Endothelial cell of umbilical vein (primary cell): ENCODE measurements around the gene SPAG16. TPM values are rescaled to one million over a fixed set of nuclear protein-coding genes. Genes with fewer than 3 reads are reported as not detected.

Experiments used
- BruUV-seq: library from RNA; stranded (reverse); fragments of 400-500 nt; replicated peaks from 2 replicates; lab custom pipeline; 2021; lab: Mats Ljungman, UMichigan
- CTCF ChIA-PET: fragments of 300-600, 350-600 bp; sonication (Branson Sonifier 250); formaldehyde crosslinking; loops from one replicate; lab custom pipeline; 2021; ENCODE audit warnings: antibody characterized with exemption, inconsistent platforms; lab: Charles Lee
- POLR2A ChIA-PET: fragments of 300-600, 350-600 bp; sonication (Branson Sonifier 250); formaldehyde crosslinking; loops from one replicate; lab custom pipeline; 2021; ENCODE audit warnings: antibody characterized with exemption, inconsistent platforms; lab: Charles Lee
- DNase-seq: peaks from one replicate; pipeline ENCODE4 v3.0.0-alpha.2; 2011; ENCODE audit warnings: low read depth, low spot score
- FAIRE-seq: peaks from 2 replicates; lab custom pipeline; 2011; peaks lifted over from hg19 to GRCh38; lab: Jason Lieb, UNC
- H2AFZ ChIP-seq: 2 replicates; pipeline ENCODE4 v1.6.0; 2012; ENCODE audit warnings: low read depth, low read length, control low read depth, inconsistent platforms
- H3K27ac ChIP-seq: 2 replicates; pipeline ENCODE4 v1.5.1; 2011; ENCODE audit warnings: low read depth, mild to moderate bottlenecking, control low read depth, low read length, moderate library complexity; ENCODE audit not compliant: insufficient read depth
- H3K27me3 ChIP-seq, 2 experiments: 2 replicates each; pipeline versions ENCODE4 v1.6.0 to v1.6.1; 2011; ENCODE audit warnings: low read length in 2 of 2, mixed read lengths in 1 of 2; ENCODE audit not compliant: control insufficient read depth in 2 of 2, insufficient read depth in 2 of 2
- H3K36me3 ChIP-seq, 2 experiments: 2 replicates in 1 of 2; 3 replicates in 1 of 2; pipeline ENCODE4 v1.5.1; 2011; ENCODE audit warnings: low read length in 2 of 2, mild to moderate bottlenecking in 1 of 2, moderate library complexity in 1 of 2; ENCODE audit not compliant: control insufficient read depth in 2 of 2, insufficient read depth in 2 of 2; ENCODE audit errors: extremely low read depth in 1 of 2
- H3K4me1 ChIP-seq: 3 replicates; pipeline ENCODE4 v1.5.1; 2011; ENCODE audit warnings: mild to moderate bottlenecking, low read length; ENCODE audit not compliant: control insufficient read depth, insufficient read depth; ENCODE audit errors: extremely low read depth
- H3K4me2 ChIP-seq: 2 replicates; pipeline ENCODE4 v1.6.1; 2011; ENCODE audit warnings: low read length, control low read depth, mixed read lengths; ENCODE audit not compliant: insufficient read depth
- H3K4me3 ChIP-seq, 3 experiments: fragments of 200-600 bp in 1 of 3; sonication (generic), shearing (Covaris generic) in 1 of 3; replicated peaks in 1 of 3; 2 replicates each; pipeline ENCODE4 v1.5.1; 2011 to 2016; ENCODE audit warnings: control low read depth in 3 of 3, low read length in 3 of 3, mild to moderate bottlenecking in 2 of 3, inconsistent platforms in 1 of 3, low read depth in 1 of 3, moderate library complexity in 1 of 3; ENCODE audit not compliant: insufficient read depth in 1 of 3
- H3K79me2 ChIP-seq: 2 replicates; pipeline ENCODE4 v1.6.0; 2012; ENCODE audit warnings: low read length, inconsistent platforms; ENCODE audit not compliant: control insufficient read depth, insufficient read depth
- H3K9ac ChIP-seq: replicated peaks from 2 replicates; pipeline ENCODE3; 2011; ENCODE audit warnings: low read length, control low read depth; ENCODE audit not compliant: insufficient read depth; ENCODE audit errors: extremely low read depth
- H3K9me1 ChIP-seq: replicated peaks from 3 replicates; pipeline ENCODE4 v1.6.0; 2011; ENCODE audit warnings: mild to moderate bottlenecking, low read length; ENCODE audit not compliant: control insufficient read depth, insufficient read depth; ENCODE audit errors: extremely low read depth
- H3K9me3 ChIP-seq: replicated peaks from 2 replicates; pipeline ENCODE4 v1.5.1; 2012; ENCODE audit warnings: low read length, inconsistent platforms; ENCODE audit not compliant: control insufficient read depth, insufficient read depth
- H4K20me1 ChIP-seq: replicated peaks from 2 replicates; pipeline ENCODE3; 2011; ENCODE audit warnings: mild to moderate bottlenecking, low read length; ENCODE audit not compliant: control insufficient read depth, insufficient read depth; ENCODE audit errors: extremely low read depth
- EZH2 ChIP-seq: IDR thresholded peaks from 2 replicates; pipeline ENCODE4 v1.6.1; 2012; ENCODE audit warnings: borderline replicate concordance, low read depth, mild to moderate bottlenecking, moderate library complexity, low read length, inconsistent platforms; ENCODE audit not compliant: severe bottlenecking
- FOS ChIP-seq: IDR thresholded peaks from 2 replicates; pipeline ENCODE4 v1.6.1; 2011; ENCODE audit warnings: mild to moderate bottlenecking, low read length, moderate library complexity, borderline replicate concordance; ENCODE audit not compliant: insufficient read depth
- GATA2 ChIP-seq: IDR thresholded peaks from 2 replicates; pipeline ENCODE4 v1.7.0; 2011; ENCODE audit warnings: low read depth, mild to moderate bottlenecking, moderate library complexity, mixed read lengths, low read length; ENCODE audit not compliant: insufficient read length, insufficient read depth
- JUN ChIP-seq: IDR thresholded peaks from 2 replicates; pipeline ENCODE4 v1.6.1; 2011; ENCODE audit warnings: borderline replicate concordance, low read depth; ENCODE audit not compliant: insufficient read length, insufficient read depth
- MYC ChIP-seq: IDR thresholded peaks from one replicate; pipeline ENCODE4 v1.6.1; 2011; ENCODE audit warnings: mild to moderate bottlenecking, low read depth, low read length
- POLR2A ChIP-seq: IDR thresholded peaks from 2 replicates; pipeline ENCODE4 v1.6.1; 2012; ENCODE audit warnings: low read depth, mild to moderate bottlenecking, control low read depth, low read length
- POLR2AphosphoS5 ChIP-seq: IDR thresholded peaks from 2 replicates; pipeline ENCODE4 v1.6.1; 2012; ENCODE audit warnings: low read depth, mild to moderate bottlenecking, control low read depth, low read length, moderate library complexity; ENCODE audit not compliant: insufficient read depth
- dilution Hi-C: fragments of 300-500 bp; cut with MboI; formaldehyde crosslinking; loops from one replicate; pipeline ENCODE4 v1.15.0; 2019; ENCODE audit warnings: low sequenced_read_pairs; ENCODE audit not compliant: extremely low pct_ligation_motif_present
- intact Hi-C: fragments of 100-400 bp; cut with micrococcal nuclease; formaldehyde crosslinking; loops from one replicate; pipeline ENCODE4 v1.10.0; 2022
- polyA plus RNA-seq, 4 experiments: library from polyadenylated mRNA; depleted of rRNA in 3 of 4; stranded (reverse) in 3 of 4; unstranded in 1 of 4; fragments of >200 nt; gene quantifications; 2 replicates each; pipeline versions ENCODE4 v1.2.1 to v1.2.3, GENCODE V29; 2011 to 2012; ENCODE audit warnings: missing spikeins in 1 of 4
- total RNA-seq: library from RNA; stranded (reverse); gene quantifications from 2 replicates; pipeline ENCODE4 v1.2.3, GENCODE V29; 2021
- TF ChIP-seq, protein P1 (sequence below), 2 donors: IDR thresholded peaks; 1 replicate in 1 of 2; 2 replicates in 1 of 2; pipeline ENCODE4 v1.5.1; 2011; ENCODE audit warnings: low read length in 2 of 2, mild to moderate bottlenecking in 2 of 2, moderate library complexity in 2 of 2, control low read depth in 1 of 2, inconsistent platforms in 1 of 2, low read depth in 1 of 2; ENCODE audit not compliant: insufficient read depth in 1 of 2; ENCODE audit errors: extremely low read depth in 1 of 2
- TF ChIP-seq, protein P2 (sequence below): IDR thresholded peaks from 2 replicates; pipeline ENCODE4 v1.6.1; 2011; ENCODE audit not compliant: insufficient read depth, insufficient read length

The SPAG16 gene
- total and polyA plus RNA-seq, 2 donors (not counting 3 experiments of a cell fraction or from before 2014, with no cell fraction given): 4.0 to 7.7 TPM

DNA sequence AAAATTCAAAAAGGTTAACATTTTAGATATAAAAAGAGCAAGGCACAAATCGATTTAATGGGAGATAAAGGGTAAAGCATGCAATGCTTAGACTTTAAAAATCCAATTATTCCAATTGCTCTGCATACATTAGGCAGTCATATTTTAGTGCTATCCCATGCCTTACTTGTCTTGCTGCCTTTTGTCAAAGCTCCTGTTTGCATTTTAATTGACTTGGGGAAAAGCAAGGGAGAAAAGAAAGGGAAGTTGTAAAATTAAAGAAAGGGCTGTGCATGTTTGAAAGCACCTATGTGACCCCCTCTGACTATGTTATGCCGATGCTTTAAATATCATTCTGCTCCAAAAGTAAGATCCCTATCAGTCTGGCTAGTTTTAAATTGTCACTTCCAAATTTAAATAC, 932.9 kb downstream of the SPAG16 start:
- POLR2A ChIA-PET: no interaction called here
- no peaks in the 10 kb centered on the region for H3K4me1 ChIP-seq
- TF ChIP-seq JUN: no peak
- TF ChIP-seq, protein P1, sequence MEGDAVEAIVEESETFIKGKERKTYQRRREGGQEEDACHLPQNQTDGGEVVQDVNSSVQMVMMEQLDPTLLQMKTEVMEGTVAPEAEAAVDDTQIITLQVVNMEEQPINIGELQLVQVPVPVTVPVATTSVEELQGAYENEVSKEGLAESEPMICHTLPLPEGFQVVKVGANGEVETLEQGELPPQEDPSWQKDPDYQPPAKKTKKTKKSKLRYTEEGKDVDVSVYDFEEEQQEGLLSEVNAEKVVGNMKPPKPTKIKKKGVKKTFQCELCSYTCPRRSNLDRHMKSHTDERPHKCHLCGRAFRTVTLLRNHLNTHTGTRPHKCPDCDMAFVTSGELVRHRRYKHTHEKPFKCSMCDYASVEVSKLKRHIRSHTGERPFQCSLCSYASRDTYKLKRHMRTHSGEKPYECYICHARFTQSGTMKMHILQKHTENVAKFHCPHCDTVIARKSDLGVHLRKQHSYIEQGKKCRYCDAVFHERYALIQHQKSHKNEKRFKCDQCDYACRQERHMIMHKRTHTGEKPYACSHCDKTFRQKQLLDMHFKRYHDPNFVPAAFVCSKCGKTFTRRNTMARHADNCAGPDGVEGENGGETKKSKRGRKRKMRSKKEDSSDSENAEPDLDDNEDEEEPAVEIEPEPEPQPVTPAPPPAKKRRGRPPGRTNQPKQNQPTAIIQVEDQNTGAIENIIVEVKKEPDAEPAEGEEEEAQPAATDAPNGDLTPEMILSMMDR (IDR thresholded peaks at IDR 0.05; ENCODE audit: extremely low read depth in 1 of 2, insufficient read depth in 1 of 2, low read depth in 1 of 2, low read length in 2 of 2): no peak
- no peak for TF ChIP-seq POLR2A
- TF ChIP-seq GATA2: no peak
- no peak for TF ChIP-seq EZH2
- no peak for TF ChIP-seq MYC
- TF ChIP-seq POLR2AphosphoS5: no peak
- TF ChIP-seq FOS: no peak
- TF ChIP-seq, protein P2, sequence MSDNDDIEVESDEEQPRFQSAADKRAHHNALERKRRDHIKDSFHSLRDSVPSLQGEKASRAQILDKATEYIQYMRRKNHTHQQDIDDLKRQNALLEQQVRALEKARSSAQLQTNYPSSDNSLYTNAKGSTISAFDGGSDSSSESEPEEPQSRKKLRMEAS: no peak
- no peak overlapping the region for H2AFZ ChIP-seq
- dilution Hi-C loops: no loop called here
- no peaks in the 10 kb centered on the region for H3K9me3 ChIP-seq
- FAIRE-seq (no peak), DNase-seq (no peak)
- no peaks in the 10 kb centered on the region for H3K9me1 ChIP-seq
- H3K36me3 ChIP-seq: no peaks in the 10 kb centered on the region
- H3K9ac ChIP-seq: no peak overlapping the region
- H3K27ac ChIP-seq: no peak overlapping the region
- intact Hi-C loops: no loop called here
- H3K4me2 ChIP-seq: no peak overlapping the region
- H3K79me2 ChIP-seq: no peaks in the 10 kb centered on the region
- CTCF ChIA-PET: no interaction called here
- BruUV-seq: no TSS peak
- H3K4me3 ChIP-seq: no peak overlapping the region
- no peaks in the 10 kb centered on the region for H3K27me3 ChIP-seq
- no peaks in the 10 kb centered on the region for H4K20me1 ChIP-seq
